ENCODE results near the gene GFY.

Gene GFY

GRCh38 chr19:49441960-49442350, 16.8 kb downstream of the GFY start:
- Histone ChIP-seq H3K27me3 (ENCODE audit: insufficient read depth, low read depth) (peaks cover 55% of the 10 kb centered on the region), H3K4me3 (IDR thresholded peaks at IDR 0.05; ENCODE audit: insufficient read depth, low read depth, low read length) (no peak overlapping the region), H2AFZ (ENCODE audit: low read depth) (peak overlapping the region; percentile 84; the same call in 1 of the 2 replicates), H4K20me1 (ENCODE audit: insufficient read depth) (no peaks in the 10 kb centered on the region), H3K27ac (no peak overlapping the region), H3K9ac (no peak overlapping the region), H3K4me1 (ENCODE audit: low read depth, poor library complexity, severe bottlenecking) (peaks cover 16% of the 10 kb centered on the region), H3K36me3 (ENCODE audit: insufficient read depth) (no peaks in the 10 kb centered on the region), H3K4me2 (peak overlapping the region; percentile 89; the same call in 1 of the 2 replicates), H3K79me2 (ENCODE audit: insufficient read depth, low read depth) (no peaks in the 10 kb centered on the region)
- no peak for TF ChIP-seq CTCF (conservative IDR thresholded peaks at IDR 0.05; ENCODE audit: low read depth, low read length)

- Histone ChIP-seq H3K79me2 (ENCODE audit: insufficient read depth, low read depth) (no peaks in the 10 kb centered on the region), H3K4me2 (peak overlapping the region; percentile 89), H3K4me3 (IDR thresholded peaks at IDR 0.05; ENCODE audit: insufficient read depth, low read depth, low read length) (no peak overlapping the region), H3K4me1 (ENCODE audit: low read depth, poor library complexity, severe bottlenecking) (peaks cover 16% of the 10 kb centered on the region), H3K27ac (no peak overlapping the region), H3K36me3 (ENCODE audit: insufficient read depth) (no peaks in the 10 kb centered on the region), H3K9ac (no peak overlapping the region), H4K20me1 (ENCODE audit: insufficient read depth) (no peaks in the 10 kb centered on the region), H3K27me3 (ENCODE audit: insufficient read depth, low read depth) (peaks cover 51% of the 10 kb centered on the region), H2AFZ (ENCODE audit: low read depth) (peak overlapping the region; percentile 84; the same call in 1 of the 2 replicates)
- TF ChIP-seq CTCF (conservative IDR thresholded peaks at IDR 0.05; ENCODE audit: low read depth, low read length) = no peak
Measured at GRCh38 chr19:49442354-49442753, 17.2 kb downstream of the GFY start.

- Histone ChIP-seq H3K4me3 (IDR thresholded peaks at IDR 0.05; ENCODE audit: insufficient read depth, low read depth, low read length) (no peak overlapping the region), H2AFZ (ENCODE audit: low read depth) (peak overlapping the region; percentile 84), H3K36me3 (ENCODE audit: insufficient read depth) (no peaks in the 10 kb centered on the region), H3K79me2 (ENCODE audit: insufficient read depth, low read depth) (no peaks in the 10 kb centered on the region), H3K4me1 (ENCODE audit: low read depth, poor library complexity, severe bottlenecking) (peaks cover 16% of the 10 kb centered on the region), H4K20me1 (ENCODE audit: insufficient read depth) (no peaks in the 10 kb centered on the region), H3K27ac (peak overlapping the region; percentile 45; the same call in 1 of the 2 replicates), H3K9ac (peak overlapping the region; percentile 46), H3K27me3 (ENCODE audit: insufficient read depth, low read depth) (peaks cover 46% of the 10 kb centered on the region), H3K4me2 (peak overlapping the region; percentile 89)
- no peak for TF ChIP-seq CTCF (conservative IDR thresholded peaks at IDR 0.05; ENCODE audit: low read depth, low read length)
Measured at GRCh38 chr19:49442771-49443365, 17.7 kb downstream of the GFY start.

GRCh38 chr19:49443366-49444099, 18.3 kb downstream of the GFY start:
- H3K4me1 ChIP-seq (ENCODE audit: low read depth, poor library complexity, severe bottlenecking) = peaks cover 16% of the 10 kb centered on the region
- no peak overlapping the region for H3K4me3 ChIP-seq (IDR thresholded peaks at IDR 0.05; ENCODE audit: insufficient read depth, low read depth, low read length)
- H4K20me1 ChIP-seq (ENCODE audit: insufficient read depth) = no peaks in the 10 kb centered on the region
- H2AFZ ChIP-seq (ENCODE audit: low read depth) = peak overlapping the region; percentile 84
- TF ChIP-seq CTCF (conservative IDR thresholded peaks at IDR 0.05; ENCODE audit: low read depth, low read length) = peak; percentile 70
- H3K27ac ChIP-seq = peak overlapping the region; percentile 45; the same call in 1 of the 2 replicates
- peak overlapping the region; percentile 46 for H3K9ac ChIP-seq
- no peaks in the 10 kb centered on the region for H3K79me2 ChIP-seq (ENCODE audit: insufficient read depth, low read depth)
- no peaks in the 10 kb centered on the region for H3K36me3 ChIP-seq (ENCODE audit: insufficient read depth)
- peaks cover 40% of the 10 kb centered on the region for H3K27me3 ChIP-seq (ENCODE audit: insufficient read depth, low read depth)
- peak overlapping the region; percentile 89 for H3K4me2 ChIP-seq
